Eye (tissue), 1 donor: ENCODE data around the gene FAHD2B.
A peak's percentile ranks its signal among the peaks of the same experiment; 100 is the strongest.
"Not testable (repeated sequence)": the region's sequence is repeated elsewhere in the genome, so short reads cannot be mapped to it uniquely, and the experiment has no call there.

Experiments
- DNase-seq: peaks from one replicate; pipeline ENCODE4 v3.0.0-alpha.2; 2015

FAHD2B gene, protein sequence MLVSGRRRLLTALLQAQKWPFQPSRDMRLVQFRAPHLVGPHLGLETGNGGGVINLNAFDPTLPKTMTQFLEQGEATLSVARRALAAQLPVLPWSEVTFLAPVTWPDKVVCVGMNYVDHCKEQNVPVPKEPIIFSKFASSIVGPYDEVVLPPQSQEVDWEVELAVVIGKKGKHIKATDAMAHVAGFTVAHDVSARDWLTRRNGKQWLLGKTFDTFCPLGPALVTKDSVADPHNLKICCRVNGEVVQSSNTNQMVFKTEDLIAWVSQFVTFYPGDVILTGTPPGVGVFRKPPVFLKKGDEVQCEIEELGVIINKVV

GRCh38 chr2:97094772-97095611, at the start of gene FAHD2B:
FAHD2B (minus strand) TSS chr2:97094882; CDS start chr2:97091706, 3,176 bp downstream.
- DNase-seq, result peak; percentile 83

GRCh38 chr2:97144016-97144415, 49.3 kb upstream of the FAHD2B start:
- not testable (repeated sequence) for DNase-seq

- not testable (repeated sequence) for DNase-seq
Observed at GRCh38 chr2:97129090-97129489, 34.4 kb upstream of the FAHD2B start.

DNA sequence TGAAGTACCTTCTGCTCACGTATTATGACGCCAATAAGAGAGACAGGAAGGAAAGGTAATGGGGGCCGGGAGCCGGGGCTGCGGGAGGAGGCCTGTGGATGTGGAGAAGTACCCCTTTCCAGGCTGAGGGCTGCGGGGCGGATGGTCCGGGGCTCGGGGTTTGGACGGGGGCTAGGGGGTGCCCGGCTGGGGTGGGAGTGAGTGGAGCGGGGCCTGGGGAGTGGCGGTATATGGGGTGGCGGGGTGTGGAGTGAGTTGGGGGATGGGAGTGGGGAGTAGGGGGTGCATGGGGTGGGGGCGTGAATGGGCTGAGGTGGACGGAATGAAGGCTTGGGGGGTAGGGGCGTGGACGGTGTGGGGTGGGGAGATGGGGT, 19.2 kb upstream of the FAHD2B start:
- DNase-seq, result not testable (repeated sequence)

DNA sequence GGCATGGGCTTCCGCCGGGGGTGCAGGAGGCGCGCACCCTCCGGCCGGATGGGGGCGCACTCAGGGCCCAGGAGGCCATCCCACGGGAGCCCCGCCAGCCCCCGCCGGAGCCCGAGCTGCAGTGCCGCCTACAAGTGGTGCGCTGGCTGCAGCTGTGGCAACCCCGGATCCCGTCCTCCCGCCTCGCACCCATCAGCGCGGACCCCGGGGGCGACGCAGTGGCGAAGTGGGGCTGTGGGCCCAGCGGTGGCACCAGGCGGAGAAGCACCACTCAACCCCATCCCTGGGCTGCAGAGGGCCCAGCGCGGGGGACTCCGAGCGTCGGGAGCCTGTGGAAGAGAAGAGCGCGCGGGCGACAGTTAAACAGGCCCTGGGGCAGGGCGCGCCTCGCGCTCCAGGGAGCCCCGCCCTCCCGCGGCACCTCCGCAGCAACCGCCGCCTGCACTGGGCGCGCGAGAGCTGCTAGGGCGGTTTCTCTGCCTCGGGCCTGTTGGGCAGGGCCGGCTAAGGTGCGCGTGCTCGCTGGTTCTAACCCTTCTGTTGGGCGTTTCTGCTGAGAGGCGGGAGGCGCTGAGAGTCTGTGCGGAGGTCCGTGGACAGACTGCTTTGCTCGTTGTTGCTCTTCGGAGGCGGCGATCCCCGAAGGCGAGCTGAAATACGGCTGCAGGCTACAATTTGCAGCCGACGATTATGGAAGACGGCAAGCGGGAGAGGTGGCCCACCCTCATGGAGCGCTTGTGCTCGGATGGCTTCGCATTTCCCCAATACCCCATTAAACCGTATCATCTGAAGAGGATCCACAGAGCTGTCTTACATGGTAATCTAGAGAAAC, 18.6 kb upstream of the FAHD2B start, which contains the start of gene ANKRD36:
Gene ANKRD36 (plus strand): TSS at position 104 of the 832 bp plus-strand sequence. CDS start 587 bp downstream, at position 691.
- peak; percentile 94 for DNase-seq

DNA sequence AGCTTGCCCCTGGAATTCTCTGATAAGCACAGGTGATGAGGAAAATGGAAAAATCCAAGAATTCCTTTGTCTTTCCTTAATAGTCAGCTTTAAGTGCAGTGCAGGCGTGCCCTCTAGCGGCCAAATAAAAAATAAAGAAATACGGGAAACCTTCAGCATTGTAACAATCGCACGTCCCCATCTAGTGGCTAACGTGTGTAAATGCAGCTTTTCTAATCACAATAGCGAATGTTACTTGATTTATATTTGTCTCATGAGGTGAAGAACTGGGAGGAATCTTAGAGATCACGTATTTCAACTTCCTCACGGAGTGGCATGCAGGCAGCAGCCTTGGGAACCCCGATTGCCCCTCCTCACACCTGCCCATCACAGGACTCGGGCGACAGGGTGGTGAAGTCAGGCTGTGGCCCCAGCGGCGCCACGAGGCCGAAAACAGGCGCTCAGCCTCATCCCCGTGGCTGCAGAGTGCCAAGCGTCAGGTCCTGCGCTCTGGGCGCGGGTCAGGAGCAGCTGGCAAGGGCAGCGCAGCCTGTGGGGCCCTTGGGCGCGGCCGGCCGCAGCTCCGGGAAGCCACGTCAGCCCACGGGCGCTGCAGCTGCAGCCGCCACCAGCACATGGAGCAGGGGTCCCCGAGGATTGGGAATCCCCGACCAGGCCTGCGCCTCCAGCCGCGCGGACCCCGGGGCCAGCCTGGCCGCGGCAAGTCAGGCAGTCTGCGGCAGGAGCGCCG, 17.8 kb upstream of the FAHD2B start:
- peak; percentile 83 for DNase-seq

DNA sequence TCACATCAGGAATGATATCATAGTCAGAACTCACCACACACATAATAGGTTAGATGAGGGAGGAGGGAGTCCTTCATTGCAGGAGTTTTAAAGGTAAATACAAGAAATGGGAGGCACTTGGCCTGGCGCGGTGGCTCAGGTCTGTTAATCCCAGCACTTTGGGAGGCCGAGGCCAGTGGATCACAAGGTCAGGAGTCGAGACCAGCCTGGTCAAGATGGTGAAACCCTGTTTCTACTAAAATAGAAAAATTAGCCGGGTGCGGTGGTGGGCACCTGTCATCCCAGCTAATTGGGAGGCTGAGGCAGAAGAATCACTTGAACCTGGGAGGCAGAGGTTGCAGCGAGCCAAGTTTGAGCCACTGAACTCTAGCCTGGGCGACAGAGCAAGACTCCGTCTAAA, 16.6 kb upstream of the FAHD2B start:
- DNase-seq, result not testable (repeated sequence)

DNA sequence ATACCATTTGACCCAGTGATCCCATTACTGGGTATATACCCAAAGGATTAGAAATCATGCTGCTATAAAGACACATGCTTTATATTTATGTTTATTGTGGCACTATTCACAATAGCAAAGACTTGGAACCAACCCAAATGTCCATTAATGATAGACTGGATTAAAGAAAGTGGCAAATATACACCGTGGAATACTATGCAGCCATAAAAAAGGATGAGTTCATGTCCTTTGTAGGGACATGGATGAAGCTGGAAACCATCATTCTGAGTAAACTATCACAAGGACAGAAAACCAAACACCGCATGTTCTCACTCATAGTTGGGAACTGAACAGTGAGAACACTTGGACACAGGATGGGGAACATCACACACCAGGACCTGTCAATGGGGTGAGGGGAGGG, 12.2 kb upstream of the FAHD2B start:
- not testable (repeated sequence) for DNase-seq

DNA sequence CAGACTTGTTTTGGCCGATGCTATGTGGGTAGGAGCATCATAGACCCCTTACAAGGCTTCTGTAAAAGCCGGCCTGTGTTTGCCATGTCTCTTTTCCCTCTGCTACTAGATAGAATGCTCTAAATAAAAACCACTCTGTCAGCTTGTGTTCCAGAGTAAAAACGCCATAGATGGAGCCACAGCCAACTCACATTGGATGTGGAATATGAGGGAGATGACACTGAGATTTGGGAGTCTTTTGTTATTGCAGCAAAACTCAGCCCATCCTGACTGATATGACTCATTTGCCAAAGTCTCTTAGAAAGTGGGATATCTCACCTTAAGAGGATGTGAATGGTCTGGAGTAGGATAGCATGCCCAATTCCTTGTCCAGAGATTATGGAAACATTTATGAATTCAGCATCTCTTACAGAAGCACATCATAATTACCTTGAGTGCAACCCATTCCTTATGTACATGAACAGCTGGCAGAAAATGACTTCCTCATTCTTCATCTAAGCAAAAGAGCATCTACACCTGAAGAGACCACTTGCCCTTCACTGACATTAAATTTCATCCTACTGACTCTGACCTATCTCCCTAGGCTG, 4.2 kb upstream of the FAHD2B start:
- DNase-seq, result not testable (repeated sequence)

GRCh38 chr2:97095661-97096060, 979 bp upstream of the FAHD2B start:
- DNase-seq, result no peak

DNA sequence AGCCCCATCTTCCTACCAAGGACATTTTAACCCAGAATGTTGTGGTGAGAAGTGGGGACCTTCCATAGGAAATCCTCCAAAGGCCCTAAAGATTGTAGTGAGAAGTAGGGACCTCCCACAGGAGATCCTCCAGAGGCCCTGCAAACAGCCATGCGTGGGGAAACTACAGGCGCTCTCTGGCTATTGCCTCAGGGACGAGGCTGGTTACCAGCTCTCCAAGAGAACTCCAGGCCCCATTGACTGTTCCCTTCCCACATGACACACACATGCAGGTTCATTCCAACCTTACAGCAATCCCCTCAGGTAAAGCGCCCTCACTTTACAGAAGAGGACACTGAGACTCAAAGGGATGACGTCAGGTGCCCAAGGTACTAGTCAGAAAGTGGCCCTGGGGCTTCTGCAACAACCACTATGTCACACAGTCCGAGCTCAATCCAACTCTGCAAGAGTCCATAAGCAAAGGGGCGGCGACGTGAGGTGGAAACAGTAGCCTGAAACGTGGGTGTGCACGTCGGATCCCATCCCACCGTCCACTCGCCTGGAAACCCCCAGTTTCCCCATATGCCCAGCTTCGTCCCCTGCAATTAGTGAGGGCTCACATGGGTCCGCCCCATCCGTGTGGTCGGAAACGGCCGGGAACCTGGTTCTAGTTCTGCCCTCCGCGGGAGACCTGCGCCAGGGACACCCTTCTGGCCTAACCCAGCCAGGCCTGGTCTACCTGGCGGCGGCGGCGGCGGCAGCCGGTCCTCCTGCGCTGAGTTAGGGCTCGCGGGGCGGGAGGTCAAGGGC, 505 bp downstream of the FAHD2B start:
- DNase-seq, result peak; percentile 26

DNA sequence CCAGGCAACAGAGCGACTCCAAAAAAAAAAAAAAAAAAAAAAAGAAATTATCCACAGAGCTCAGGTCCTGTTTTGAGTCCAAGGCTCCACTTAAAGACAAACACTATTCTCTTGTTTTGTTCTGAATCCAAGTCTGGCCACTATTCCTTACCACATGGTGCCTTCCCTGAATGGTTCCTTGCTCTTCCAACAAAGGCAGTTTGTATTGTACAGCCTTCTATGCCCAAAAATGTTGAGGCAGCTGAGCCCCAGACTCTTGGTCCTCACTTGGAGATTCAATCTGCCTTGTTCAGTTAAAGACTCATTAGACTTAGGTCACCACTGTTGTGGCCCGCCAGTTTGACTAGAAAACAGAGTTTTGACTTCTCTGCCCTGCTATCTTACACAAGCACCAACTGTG, 1.7 kb downstream of the FAHD2B start:
- DNase-seq, result not testable (repeated sequence)

DNA sequence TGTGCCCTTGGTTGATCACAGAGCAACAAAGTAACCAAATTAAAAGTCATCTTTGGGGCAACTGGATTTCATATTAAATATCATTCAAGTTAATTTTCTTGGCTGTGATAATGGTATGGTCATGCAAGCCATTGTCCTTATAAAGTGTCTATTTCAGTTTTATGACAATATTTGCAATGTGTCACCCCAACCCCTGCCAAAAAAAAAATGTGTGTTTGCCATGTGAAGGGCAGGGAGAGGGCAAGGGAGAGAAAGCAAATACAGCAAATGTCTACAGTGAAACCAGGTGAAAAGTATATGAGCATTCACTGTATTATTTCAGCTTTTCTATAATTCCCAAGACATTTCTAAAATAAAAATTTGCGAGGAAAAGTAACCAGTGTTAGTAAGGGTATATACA, 6.0 kb downstream of the FAHD2B start:
- not testable (repeated sequence) for DNase-seq

DNA sequence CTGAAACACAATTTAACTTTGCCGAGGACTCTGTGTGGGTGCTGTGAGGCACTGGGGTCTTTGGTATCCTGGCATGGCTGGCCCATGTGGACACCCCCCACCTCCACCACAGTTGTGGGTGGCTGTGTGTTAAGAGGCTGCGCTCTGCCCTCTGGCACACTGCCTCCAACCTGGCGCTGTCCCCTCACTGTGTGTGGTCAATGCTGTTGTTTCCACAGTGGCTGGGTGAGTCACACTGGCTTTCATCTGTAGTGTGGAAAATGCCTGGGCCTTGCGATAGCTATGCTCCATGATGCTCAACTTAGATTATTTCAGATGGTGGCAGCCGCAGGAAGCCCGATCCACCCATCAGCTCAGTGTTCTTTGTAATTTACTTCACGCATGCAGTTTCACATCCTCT, 9.6 kb downstream of the FAHD2B start:
- DNase-seq, result not testable (repeated sequence)

DNA sequence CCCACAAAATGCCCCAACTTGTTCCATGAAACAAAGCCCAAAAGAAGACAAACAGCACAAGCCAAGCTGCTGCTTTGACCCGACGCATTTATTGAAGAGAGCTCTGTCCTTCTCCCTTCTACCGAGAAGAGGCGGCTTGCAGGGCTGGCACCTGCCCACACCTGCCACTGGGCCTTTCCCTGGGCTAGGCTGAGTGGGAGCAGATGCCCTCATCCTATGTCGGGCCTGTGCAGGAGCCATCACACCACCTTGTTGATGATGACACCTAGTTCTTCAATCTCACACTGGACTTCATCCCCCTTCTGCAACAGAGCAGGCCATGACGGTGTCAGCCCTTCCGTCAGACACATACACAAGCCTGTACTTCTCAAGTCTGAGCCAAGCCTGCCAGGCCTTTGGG, 11.2 kb downstream of the FAHD2B start:
- not testable (repeated sequence) for DNase-seq

GRCh38 chr2:97082206-97082605, 12.5 kb downstream of the FAHD2B start:
- not testable (repeated sequence) for DNase-seq

DNA sequence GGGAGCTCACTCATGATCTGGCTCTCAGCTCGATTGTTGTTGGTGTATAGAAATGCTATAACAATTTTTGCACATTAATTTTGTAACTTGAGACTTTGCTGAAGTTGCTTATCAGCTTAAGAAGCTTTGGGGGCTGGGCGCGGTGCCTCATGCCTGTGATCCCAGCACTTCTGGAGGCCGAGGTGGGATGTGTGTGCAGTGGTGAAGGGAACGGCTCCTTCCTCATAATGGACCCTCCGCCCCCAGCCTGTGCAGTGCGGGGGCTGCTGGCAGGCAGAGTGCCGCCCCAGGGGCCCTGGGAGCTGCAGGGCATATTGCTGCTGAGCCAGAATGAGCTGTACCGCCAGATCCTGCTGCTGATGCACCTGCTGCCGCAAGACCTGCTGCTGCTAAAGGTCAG, 13.8 kb downstream of the FAHD2B start:
- DNase-seq, result not testable (repeated sequence)

DNA sequence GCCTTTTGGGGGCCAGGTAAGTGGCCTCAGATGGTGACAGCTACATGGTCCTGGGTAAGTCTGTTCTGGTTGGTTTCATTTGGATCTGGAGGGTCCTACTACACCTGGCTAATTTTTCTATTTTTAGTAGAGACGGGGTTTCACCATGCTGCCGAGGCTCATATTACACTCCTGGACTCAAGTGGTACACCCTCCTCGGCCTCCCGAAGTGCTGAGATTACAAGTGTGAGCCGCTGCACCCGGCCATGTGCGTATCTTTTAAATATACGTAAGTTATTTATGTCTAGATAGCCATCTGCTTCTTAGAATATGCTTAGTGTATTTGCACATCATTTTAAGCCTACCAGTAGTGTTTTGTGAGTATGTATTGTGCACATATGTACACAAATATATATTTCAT, 17.5 kb downstream of the FAHD2B start:
- not testable (repeated sequence) for DNase-seq

DNA sequence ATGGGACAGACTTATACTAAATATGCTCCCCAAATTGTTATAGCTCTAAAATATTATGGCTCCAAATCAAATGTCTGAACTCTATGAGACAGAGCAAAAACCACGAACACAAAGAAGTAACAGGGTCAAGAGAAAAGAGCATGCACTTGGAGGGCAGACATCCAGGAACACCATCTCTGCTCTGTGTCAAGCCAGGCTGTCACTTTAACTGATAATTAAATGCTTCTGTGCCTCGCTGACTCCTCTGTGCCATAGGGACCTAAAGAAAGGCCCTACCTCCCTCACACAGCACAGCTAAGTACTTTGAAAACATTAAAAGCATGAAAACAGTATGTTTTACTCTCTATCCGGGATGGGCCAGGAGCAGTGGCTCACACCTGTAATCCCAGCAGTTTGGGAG, 23.8 kb downstream of the FAHD2B start:
- not testable (repeated sequence) for DNase-seq

- DNase-seq, result not testable (repeated sequence)
Observed at GRCh38 chr2:97068722-97069121, 26.0 kb downstream of the FAHD2B start.

GRCh38 chr2:97068074-97068473, 26.6 kb downstream of the FAHD2B start:
- DNase-seq, result no peak
